Retina (tissue), 1 donor: ENCODE results near the gene TNS3.
"Not testable (repeated sequence)": the region's sequence is repeated elsewhere in the genome, so short reads cannot be mapped to it uniquely, and the experiment has no call there.

Experiments used
- DNase-seq: peaks from one replicate; pipeline ENCODE4 v3.0.0-alpha.2; 2016

Gene TNS3

GRCh38 chr7:47581804-47582763 is at the start of gene TNS3:
Gene TNS3, minus strand, starts transcription at chr7:47582111. Its CDS starts 142,475 bp downstream, at chr7:47439636.
- peak; percentile 72 for DNase-seq

GRCh38 chr7:47631711-47632110 is 49.8 kb upstream of the TNS3 start:
- DNase-seq, result no peak

GRCh38 chr7:47627580-47628283 is 45.8 kb upstream of the TNS3 start:
- no peak for DNase-seq

GRCh38 chr7:47625861-47626715 is 44.2 kb upstream of the TNS3 start:
- DNase-seq, result peak; percentile 54

GRCh38 chr7:47624689-47625088 is 42.8 kb upstream of the TNS3 start:
- no peak for DNase-seq

GRCh38 chr7:47622946-47623640 is 41.2 kb upstream of the TNS3 start:
- DNase-seq, result peak; percentile 57

GRCh38 chr7:47622586-47622945 is 40.7 kb upstream of the TNS3 start:
- no peak for DNase-seq

GRCh38 chr7:47621979-47622561 is 40.2 kb upstream of the TNS3 start:
- DNase-seq, result peak; percentile 58

- DNase-seq, result no peak
Observed at GRCh38 chr7:47621347-47621746, 39.4 kb upstream of the TNS3 start.

GRCh38 chr7:47619806-47620205 is 37.9 kb upstream of the TNS3 start:
- no peak for DNase-seq

GRCh38 chr7:47617131-47617530 is 35.2 kb upstream of the TNS3 start:
- DNase-seq, result no peak

GRCh38 chr7:47614450-47614849 is 32.5 kb upstream of the TNS3 start:
- DNase-seq, result no peak

- DNase-seq, result no peak
Observed at GRCh38 chr7:47611045-47611511, 29.2 kb upstream of the TNS3 start.

- no peak for DNase-seq
Observed at GRCh38 chr7:47610506-47611044, 28.7 kb upstream of the TNS3 start.

- DNase-seq, result no peak
Observed at GRCh38 chr7:47609803-47610452, 28.0 kb upstream of the TNS3 start.

GRCh38 chr7:47606593-47607046 is 24.7 kb upstream of the TNS3 start:
- not testable (repeated sequence) for DNase-seq

GRCh38 chr7:47605816-47606575 is 24.1 kb upstream of the TNS3 start:
- no peak for DNase-seq

GRCh38 chr7:47604496-47604890 is 22.6 kb upstream of the TNS3 start:
- no peak for DNase-seq

- DNase-seq, result not testable (repeated sequence)
Observed at GRCh38 chr7:47603514-47604255, 21.8 kb upstream of the TNS3 start.
